ENCODE results near the gene MYRIP. TPM values are rescaled to one million over a fixed set of nuclear protein-coding genes. Genes with fewer than 3 reads are reported as not detected.

Gene MYRIP
- total and polyA plus RNA-seq, 10 of the 15 experiments (the other 5 are each of a cell fraction or from before 2014, with no cell fraction given), result 0.03 to 0.08 (median 0.04) TPM; not detected in 6

GRCh38 chr3:40185029-40185695 is 375.8 kb downstream of the MYRIP start (continued):
- TF ChIP-seq ZNF592 (IDR thresholded peaks at IDR 0.05), result no peak
- no peak for TF ChIP-seq JUND (IDR thresholded peaks at IDR 0.05; ENCODE audit: low read depth, low read length)
- TF ChIP-seq YBX1 (IDR thresholded peaks at IDR 0.05), result no peak
- no peak for TF ChIP-seq RB1 (IDR thresholded peaks at IDR 0.05; ENCODE audit: borderline replicate concordance)
- no peak for TF ChIP-seq ZNF24 (IDR thresholded peaks at IDR 0.05)
- TF ChIP-seq GATAD2B (conservative IDR thresholded peaks at IDR 0.05; ENCODE audit: low read depth), result peak; percentile 54; the same call in 1 of the 2 replicates
- TF ChIP-seq ZNF687 (IDR thresholded peaks at IDR 0.05), result no peak
- TF ChIP-seq IKZF1 (conservative IDR thresholded peaks at IDR 0.05), result peak; percentile 78
- no peak for TF ChIP-seq USF2 (IDR thresholded peaks at IDR 0.05; ENCODE audit: borderline replicate concordance, low read depth, low read length)
- TF ChIP-seq PAX8 (IDR thresholded peaks at IDR 0.05), result no peak
- TF ChIP-seq NFYB (IDR thresholded peaks at IDR 0.05; ENCODE audit: insufficient read depth, low read depth, low read length), result no peak
- no peak for TF ChIP-seq ZBTB11 (CRISPR knock-in tag; IDR thresholded peaks at IDR 0.05)
- no peak for TF ChIP-seq SUZ12 (IDR thresholded peaks at IDR 0.05; ENCODE audit: unreplicated experiment)
- peak; percentile 86 for TF ChIP-seq MEF2B (IDR thresholded peaks at IDR 0.05; ENCODE audit: partially characterized antibody, poor library complexity, severe bottlenecking)

Measured in GM12878 (cell line).